Fibroblast of lung (primary cell): ENCODE measurements around the gene MBTD1. TPM values are rescaled to one million over a fixed set of nuclear protein-coding genes. Genes with fewer than 3 reads are reported as not detected.

Experiments used
- DNase-seq, 2 donors: peaks; one replicate each; pipeline versions ENCODE4 v3.0.0 to v3.0.0-alpha.2; 2010; ENCODE audit warnings: low read depth in 2 of 2
- H2AFZ ChIP-seq: 2 replicates; pipeline ENCODE4 v1.5.1; 2012; ENCODE audit warnings: low read length, control low read depth, inconsistent platforms
- H3K27ac ChIP-seq: 2 replicates; pipeline ENCODE4 v1.5.1; 2011; ENCODE audit warnings: low read length, control low read depth; ENCODE audit not compliant: insufficient read depth
- H3K27me3 ChIP-seq: 2 replicates; pipeline ENCODE4 v1.5.1; 2011; ENCODE audit warnings: mild to moderate bottlenecking, low read length; ENCODE audit not compliant: control insufficient read depth, insufficient read depth
- H3K36me3 ChIP-seq: 2 replicates; pipeline ENCODE4 v1.5.1; 2011; ENCODE audit warnings: low read length; ENCODE audit not compliant: control insufficient read depth, insufficient read depth
- H3K4me1 ChIP-seq: 2 replicates; pipeline ENCODE4 v1.5.1; 2011; ENCODE audit warnings: low read length; ENCODE audit not compliant: control insufficient read depth, insufficient read depth; ENCODE audit errors: extremely low read depth
- H3K4me2 ChIP-seq: 2 replicates; pipeline ENCODE4 v1.5.1; 2011; ENCODE audit warnings: low read length, control low read depth; ENCODE audit not compliant: insufficient read depth; ENCODE audit errors: extremely low read depth
- H3K4me3 ChIP-seq, 4 experiments: fragments of 200-600 bp in 1 of 4; sonication (generic) in 1 of 4; replicated peaks in 1 of 4; 2 replicates each; pipeline ENCODE4 v1.5.1; 2011 to 2016; ENCODE audit warnings: low read length in 4 of 4, low read depth in 3 of 4, mild to moderate bottlenecking in 3 of 4, control low read depth in 2 of 4, inconsistent platforms in 1 of 4, mixed read lengths in 1 of 4; ENCODE audit not compliant: insufficient read depth in 1 of 4; ENCODE audit errors: control extremely low read depth in 1 of 4
- H3K79me2 ChIP-seq: 2 replicates; pipeline ENCODE4 v1.5.1; 2012; ENCODE audit warnings: mild to moderate bottlenecking, low read length, inconsistent platforms; ENCODE audit not compliant: control insufficient read depth, insufficient read depth
- H3K9ac ChIP-seq: 2 replicates; pipeline ENCODE4 v1.5.1; 2011; ENCODE audit warnings: mild to moderate bottlenecking, low read length, control low read depth; ENCODE audit not compliant: insufficient read depth
- H3K9me3 ChIP-seq: 2 replicates; pipeline ENCODE4 v1.5.1; 2012; ENCODE audit warnings: low read depth, low read length; ENCODE audit not compliant: control insufficient read depth, insufficient read depth
- H4K20me1 ChIP-seq: 2 replicates; pipeline ENCODE4 v1.5.1; 2011; ENCODE audit warnings: low read length; ENCODE audit not compliant: control insufficient read depth, insufficient read depth; ENCODE audit errors: extremely low read depth
- CTCF ChIP-seq, 2 donors: IDR thresholded peaks in 1 of 2; conservative IDR thresholded peaks in 1 of 2; 1 replicate in 1 of 2; 2 replicates in 1 of 2; pipeline ENCODE4 v1.5.1; 2011 to 2012; ENCODE audit warnings: low read length in 2 of 2, control low read depth in 1 of 2, inconsistent platforms in 1 of 2, low read depth in 1 of 2, mild to moderate bottlenecking in 1 of 2
- EZH2 ChIP-seq: IDR thresholded peaks from 2 replicates; pipeline ENCODE4 v1.5.1; 2012; ENCODE audit warnings: low read length, control low read depth, mild to moderate bottlenecking; ENCODE audit errors: missing control alignments
- polyA plus RNA-seq, 2 donors: library from polyadenylated mRNA; depleted of rRNA in 1 of 2; stranded (reverse) in 1 of 2; unstranded in 1 of 2; fragments of >200 nt; gene quantifications; 2 replicates each; pipeline ENCODE4 v1.2.1, GENCODE V29; 2011 to 2012; ENCODE audit warnings: missing spikeins in 1 of 2
- total RNA-seq: library from RNA; depleted of rRNA; stranded (reverse); fragments of >200 nt; gene quantifications from 2 replicates; pipeline ENCODE4 v1.2.1, GENCODE V29; 2014

The MBTD1 gene
- total and polyA plus RNA-seq, 2 donors (not counting 1 experiment from before 2014, with no cell fraction given) = 4.4 to 13.7 TPM

- DNase-seq = no peak
- H3K4me3 ChIP-seq = no peak overlapping the region
- no peaks in the 10 kb centered on the region for H4K20me1 ChIP-seq
- H3K9me3 ChIP-seq = no peaks in the 10 kb centered on the region
- no peak overlapping the region for H2AFZ ChIP-seq
- no peaks in the 10 kb centered on the region for H3K4me1 ChIP-seq
- no peaks in the 10 kb centered on the region for H3K79me2 ChIP-seq
- no peak overlapping the region for H3K9ac ChIP-seq
- no peaks in the 10 kb centered on the region for H3K27me3 ChIP-seq
- no peaks in the 10 kb centered on the region for H3K36me3 ChIP-seq
- H3K4me2 ChIP-seq = no peak overlapping the region
- no peak overlapping the region for H3K27ac ChIP-seq
- no peak for TF ChIP-seq CTCF (conservative IDR thresholded peaks at IDR 0.05 in 1 of 2, IDR thresholded peaks at IDR 0.05 in 1 of 2; ENCODE audit: low read depth in 1 of 2, low read length in 2 of 2)
- no peak for TF ChIP-seq EZH2
Measured at GRCh38 chr17:51200295-51200694, 59.6 kb downstream of the MBTD1 start.

GRCh38 chr17:51197754-51198153, 62.1 kb downstream of the MBTD1 start:
- Histone ChIP-seq H3K36me3 (no peaks in the 10 kb centered on the region), H3K9ac (no peak overlapping the region), H3K27ac (no peak overlapping the region), H3K4me3 (no peak overlapping the region), H3K4me1 (no peaks in the 10 kb centered on the region), H4K20me1 (no peaks in the 10 kb centered on the region), H3K9me3 (no peaks in the 10 kb centered on the region), H2AFZ (no peak overlapping the region), H3K4me2 (no peak overlapping the region), H3K79me2 (no peaks in the 10 kb centered on the region), H3K27me3 (no peaks in the 10 kb centered on the region)
- TF ChIP-seq EZH2 (no peak), CTCF (conservative IDR thresholded peaks at IDR 0.05 in 1 of 2, IDR thresholded peaks at IDR 0.05 in 1 of 2; ENCODE audit: low read depth in 1 of 2, low read length in 2 of 2) (no peak)
- DNase-seq = no peak

- Histone ChIP-seq H4K20me1 (no peaks in the 10 kb centered on the region), H2AFZ (no peak overlapping the region), H3K9ac (no peak overlapping the region), H3K27ac (no peak overlapping the region), H3K9me3 (no peaks in the 10 kb centered on the region), H3K4me2 (no peak overlapping the region), H3K27me3 (no peaks in the 10 kb centered on the region), H3K79me2 (no peaks in the 10 kb centered on the region), H3K36me3 (peaks cover 3% of the 10 kb centered on the region), H3K4me1 (no peaks in the 10 kb centered on the region), H3K4me3 (no peak overlapping the region)
- TF ChIP-seq CTCF (conservative IDR thresholded peaks at IDR 0.05 in 1 of 2, IDR thresholded peaks at IDR 0.05 in 1 of 2; ENCODE audit: low read depth in 1 of 2, low read length in 2 of 2) (no peak), EZH2 (no peak)
- DNase-seq = no peak
Measured at GRCh38 chr17:51191895-51192294, 68.0 kb downstream of the MBTD1 start.
